SIG-M5 treated with dmso at 0.1 percent for 504 hours (cell line): ENCODE results near the gene CTR9.

Experiments used
- DNase-seq: peaks from one replicate; lab custom pipeline; 2025; ENCODE audit not compliant: unreplicated experiment; lab: John Stamatoyannopoulos, UW

CTR9 gene

GRCh38 chr11:10750838-10751580 is at the start of gene CTR9:
Gene CTR9 (plus strand): TSS chr11:10751246. CDS start chr11:10751413, 167 bp downstream.
- peak; percentile 81 for DNase-seq

GRCh38 chr11:10701982-10702381 is 49.1 kb upstream of the CTR9 start:
- no peak for DNase-seq

- no peak for DNase-seq
Observed at GRCh38 chr11:10708131-10708530, 42.9 kb upstream of the CTR9 start.

GRCh38 chr11:10709299-10710086 is 41.6 kb upstream of the CTR9 start:
- no peak for DNase-seq

- no peak for DNase-seq
Observed at GRCh38 chr11:10715571-10715970, 35.5 kb upstream of the CTR9 start.

- DNase-seq: no peak
Observed at GRCh38 chr11:10716122-10716521, 34.9 kb upstream of the CTR9 start.

- DNase-seq: no peak
Observed at GRCh38 chr11:10716543-10717259, 34.3 kb upstream of the CTR9 start.

- no peak for DNase-seq
Observed at GRCh38 chr11:10719616-10720015, 31.4 kb upstream of the CTR9 start.

- DNase-seq: no peak
Observed at GRCh38 chr11:10720881-10721376, 30.1 kb upstream of the CTR9 start.

GRCh38 chr11:10722307-10722706 is 28.7 kb upstream of the CTR9 start:
- DNase-seq: no peak

- peak; percentile 91 for DNase-seq
Observed at GRCh38 chr11:10725114-10725906, 25.7 kb upstream of the CTR9 start.

- no peak for DNase-seq
Observed at GRCh38 chr11:10725907-10726253, 25.2 kb upstream of the CTR9 start.

GRCh38 chr11:10727146-10727851 is 23.7 kb upstream of the CTR9 start:
- no peak for DNase-seq

GRCh38 chr11:10728154-10728553 is 22.9 kb upstream of the CTR9 start:
- no peak for DNase-seq

- no peak for DNase-seq
Observed at GRCh38 chr11:10728789-10729472, 22.1 kb upstream of the CTR9 start.

- peak; percentile 60 for DNase-seq
Observed at GRCh38 chr11:10730151-10730550, 20.9 kb upstream of the CTR9 start.

GRCh38 chr11:10731064-10731680 is 19.9 kb upstream of the CTR9 start:
- DNase-seq: no peak

- peak; percentile 89 for DNase-seq
Observed at GRCh38 chr11:10735481-10736475, 15.3 kb upstream of the CTR9 start.
